22Rv1 (cell line): Measurements from ENCODE around the gene RGP1.

Experiments used
- CTCF ChIP-seq: fragments of 450-650 bp; IDR thresholded peaks from 2 replicates; pipeline ENCODE4 v1.5.1; 2017; ENCODE audit warnings: mild to moderate bottlenecking
- ZFX ChIP-seq: fragments of 450-650 bp; IDR thresholded peaks from 2 replicates; pipeline ENCODE4 v1.6.1; 2017; ENCODE audit warnings: antibody characterized with exemption, borderline replicate concordance

- TF ChIP-seq CTCF (no peak), ZFX (no peak)
Measured at GRCh38 chr9:35792024-35792813, 43.1 kb downstream of the RGP1 start.
